SKM-1 (cell line): Measurements from ENCODE around the gene PRODH2.
A peak's percentile ranks its signal among the peaks of the same experiment; 100 is the strongest.
"Not testable (repeated sequence)": the region's sequence is repeated elsewhere in the genome, so short reads cannot be mapped to it uniquely, and the experiment has no call there.

Experiments used
- DNase-seq: peaks from one replicate; lab custom pipeline; 2025; ENCODE audit not compliant: unreplicated experiment; lab: John Stamatoyannopoulos, UW

PRODH2 gene

DNA sequence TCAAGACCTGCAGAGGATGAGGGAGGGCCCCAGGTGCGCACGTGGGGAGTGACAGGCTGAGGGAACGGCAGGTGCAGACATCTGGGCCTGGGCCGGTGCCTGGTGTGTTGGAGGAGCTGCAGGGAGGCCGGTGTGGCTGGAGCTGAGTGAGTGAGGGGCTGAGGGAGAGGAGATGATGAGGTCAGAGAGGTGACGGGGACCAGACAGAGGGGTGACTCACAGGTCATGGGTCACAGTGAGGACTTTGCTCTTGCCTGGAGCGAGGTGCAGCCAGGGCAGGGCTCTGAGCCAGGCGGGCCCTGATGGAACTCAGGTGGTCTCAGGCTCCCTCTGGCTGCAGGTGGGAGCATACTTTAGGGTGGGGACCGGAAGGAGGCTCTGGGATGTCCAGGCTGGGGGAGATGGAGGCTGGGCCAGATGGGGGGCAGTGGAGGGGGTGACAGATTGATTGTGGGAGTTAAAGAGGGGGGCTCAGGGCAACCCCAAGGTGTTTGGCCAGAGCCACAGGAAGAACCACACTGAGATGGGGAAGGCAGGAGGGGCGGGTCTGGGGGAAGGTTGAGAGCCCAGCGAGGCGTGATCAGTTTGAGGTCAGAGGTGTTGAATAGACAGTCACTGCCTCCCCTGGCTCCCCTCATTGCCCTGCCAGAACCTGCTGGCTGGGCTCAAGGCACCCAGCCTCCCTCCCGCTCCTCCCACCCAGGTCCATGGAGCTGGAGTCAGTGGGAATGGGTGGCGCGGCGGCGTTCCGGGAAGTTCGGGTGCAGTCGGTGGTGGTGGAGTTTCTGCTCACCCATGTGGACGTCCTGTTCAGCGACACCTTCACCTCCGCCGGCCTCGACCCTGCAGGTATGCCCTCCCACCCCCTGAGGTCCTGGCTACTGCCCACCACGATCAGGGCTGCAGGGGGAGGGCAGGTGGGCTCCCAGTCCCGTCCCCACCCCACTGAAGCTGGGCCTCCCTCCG, 28.9 kb downstream of the PRODH2 start:
- DNase-seq: no peak

DNA sequence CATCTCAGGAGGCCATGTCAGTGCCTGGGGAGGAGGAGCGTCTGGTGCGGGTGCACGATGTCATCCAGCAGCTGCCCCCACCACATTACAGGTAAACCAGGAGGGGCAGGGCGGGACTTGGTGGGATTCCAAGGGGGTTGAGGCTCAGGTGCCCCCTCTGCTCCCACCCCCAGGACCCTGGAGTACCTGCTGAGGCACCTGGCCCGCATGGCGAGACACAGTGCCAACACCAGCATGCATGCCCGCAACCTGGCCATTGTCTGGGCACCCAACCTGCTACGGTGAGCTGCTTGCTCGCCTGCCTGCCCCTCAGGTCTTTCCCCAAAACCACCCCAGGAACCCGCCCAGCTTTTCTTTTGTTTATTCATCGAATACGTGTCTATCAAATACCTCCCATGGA, 30.1 kb downstream of the PRODH2 start:
- DNase-seq: no peak

DNA sequence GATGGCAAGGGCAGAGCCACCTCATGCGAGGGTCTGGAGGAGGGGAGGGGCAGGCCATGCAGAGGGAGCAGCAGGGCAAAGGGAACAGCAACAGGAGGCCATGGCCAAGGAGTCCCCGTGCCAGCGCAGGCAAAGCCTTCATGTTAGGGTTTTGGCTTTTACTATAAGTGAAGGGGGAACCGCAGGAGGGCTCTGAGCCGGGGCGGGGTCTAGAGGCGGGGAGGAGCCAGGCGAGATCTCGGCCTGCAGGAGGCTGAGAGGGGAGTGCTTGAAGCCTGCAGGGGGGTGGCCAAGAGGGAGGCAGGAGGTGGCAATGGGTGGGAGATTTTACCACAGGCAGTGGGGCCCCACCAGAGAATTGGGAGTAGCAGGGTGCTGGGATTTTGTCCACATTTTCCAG, 31.0 kb downstream of the PRODH2 start:
- DNase-seq: no peak

DNA sequence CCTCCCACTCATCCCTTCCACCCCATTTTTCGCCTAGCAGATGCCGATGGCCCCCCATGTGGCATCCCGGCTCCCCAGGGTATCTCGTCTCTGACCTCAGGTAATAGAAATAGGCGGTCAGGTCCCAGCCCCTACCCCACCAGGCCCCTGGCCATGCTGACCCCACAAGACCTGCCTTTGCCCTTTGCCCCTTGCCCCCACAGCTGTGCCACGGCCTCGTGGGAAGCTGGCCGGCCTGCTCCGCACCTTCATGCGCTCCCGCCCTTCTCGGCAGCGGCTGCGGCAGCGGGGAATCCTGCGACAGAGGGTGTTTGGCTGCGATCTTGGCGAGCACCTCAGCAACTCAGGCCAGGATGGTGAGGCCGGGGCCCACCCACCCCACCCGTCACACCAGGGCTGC, 31.9 kb downstream of the PRODH2 start:
- DNase-seq: no peak

DNA sequence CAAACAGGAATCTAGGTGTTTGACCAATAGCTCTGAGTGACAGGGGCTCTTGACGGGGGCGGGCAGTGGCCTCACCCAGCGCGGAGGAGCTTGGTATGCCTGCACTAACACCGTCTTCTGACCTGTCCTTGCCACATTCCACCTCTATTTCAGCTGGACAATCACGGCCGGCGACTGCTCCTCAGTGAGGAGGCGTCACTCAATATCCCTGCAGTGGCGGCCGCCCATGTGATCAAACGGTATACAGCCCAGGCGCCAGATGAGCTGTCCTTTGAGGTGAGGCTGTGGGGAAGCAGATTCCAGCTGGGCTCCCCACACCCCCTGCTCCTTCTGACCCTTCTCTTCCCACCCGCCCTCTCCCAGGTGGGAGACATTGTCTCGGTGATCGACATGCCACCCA, 32.6 kb downstream of the PRODH2 start:
- no peak for DNase-seq

DNA sequence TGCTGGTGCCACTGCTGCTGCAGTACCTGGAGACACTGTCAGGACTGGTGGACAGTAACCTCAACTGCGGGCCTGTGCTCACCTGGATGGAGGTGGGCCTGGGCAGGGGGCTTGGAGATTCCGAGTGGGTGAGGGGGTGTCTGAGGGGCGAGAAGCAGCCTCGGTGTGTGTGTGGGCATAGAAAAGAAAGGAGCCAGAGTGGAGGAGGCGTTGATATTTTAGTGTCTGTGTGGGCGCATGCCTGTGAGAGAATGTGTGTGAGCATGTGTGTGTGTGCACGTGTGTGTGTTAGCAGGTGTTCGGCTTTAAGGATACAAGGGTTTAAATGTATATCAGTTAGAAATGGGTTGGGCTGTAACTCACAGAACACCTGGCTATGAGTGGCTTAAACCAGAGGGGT, 33.6 kb downstream of the PRODH2 start:
- DNase-seq: no peak

DNA sequence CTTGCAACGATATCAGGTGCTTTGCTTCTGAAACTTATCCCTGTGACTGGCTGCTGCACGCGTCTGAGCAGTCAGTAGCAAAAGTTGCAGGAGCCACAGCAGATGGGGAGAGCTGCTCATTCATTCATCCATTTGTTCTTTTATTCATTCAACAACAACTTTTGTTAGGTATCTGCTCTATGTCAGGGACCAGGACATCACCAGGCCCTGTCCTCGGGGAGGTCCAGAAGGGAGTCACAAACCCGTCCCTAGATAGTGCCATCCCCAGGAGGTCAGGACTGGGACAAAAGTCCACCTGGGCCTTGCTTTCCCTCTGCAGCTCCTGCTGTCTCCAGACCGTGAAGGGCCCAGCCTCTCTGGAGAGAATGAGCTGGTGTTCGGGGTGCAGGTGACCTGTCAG, 34.7 kb downstream of the PRODH2 start:
- DNase-seq: no peak

DNA sequence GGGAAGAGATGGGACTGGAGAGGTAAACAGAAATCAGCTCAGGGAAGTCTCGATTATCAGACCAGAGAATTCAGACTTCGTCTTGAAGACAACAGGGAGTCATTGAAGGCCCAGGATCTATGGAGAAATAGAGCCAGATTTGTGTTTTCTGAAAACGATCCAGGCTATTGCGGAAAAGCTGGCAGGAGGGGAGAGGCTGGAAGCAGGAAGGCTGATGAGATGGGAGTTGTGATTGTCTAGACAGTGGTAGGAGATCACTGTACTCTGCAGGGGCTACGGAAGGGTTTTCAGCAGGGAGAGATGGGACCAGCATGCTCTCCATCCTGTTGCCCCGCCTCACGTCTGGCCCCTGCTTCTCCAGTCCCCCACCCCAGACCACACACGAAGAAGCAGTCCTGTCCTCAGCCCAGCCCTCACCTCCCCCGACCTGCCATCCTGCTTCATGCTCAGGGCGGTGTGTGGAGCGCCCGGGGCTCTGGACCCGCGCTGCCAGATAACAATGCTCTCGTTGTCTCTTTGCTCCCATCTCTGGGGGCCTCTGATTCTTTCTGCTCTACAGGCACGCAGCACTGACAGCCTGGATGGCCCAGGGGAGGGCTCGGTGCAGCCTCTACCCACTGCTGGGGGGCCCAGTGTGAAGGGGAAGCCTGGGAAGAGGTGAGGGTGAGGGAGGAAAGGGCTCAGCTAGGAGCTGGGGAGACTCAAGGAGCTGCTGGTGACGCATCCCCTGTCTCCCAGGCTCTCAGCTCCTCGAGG, 35.4 kb downstream of the PRODH2 start:
- DNase-seq: no peak

DNA sequence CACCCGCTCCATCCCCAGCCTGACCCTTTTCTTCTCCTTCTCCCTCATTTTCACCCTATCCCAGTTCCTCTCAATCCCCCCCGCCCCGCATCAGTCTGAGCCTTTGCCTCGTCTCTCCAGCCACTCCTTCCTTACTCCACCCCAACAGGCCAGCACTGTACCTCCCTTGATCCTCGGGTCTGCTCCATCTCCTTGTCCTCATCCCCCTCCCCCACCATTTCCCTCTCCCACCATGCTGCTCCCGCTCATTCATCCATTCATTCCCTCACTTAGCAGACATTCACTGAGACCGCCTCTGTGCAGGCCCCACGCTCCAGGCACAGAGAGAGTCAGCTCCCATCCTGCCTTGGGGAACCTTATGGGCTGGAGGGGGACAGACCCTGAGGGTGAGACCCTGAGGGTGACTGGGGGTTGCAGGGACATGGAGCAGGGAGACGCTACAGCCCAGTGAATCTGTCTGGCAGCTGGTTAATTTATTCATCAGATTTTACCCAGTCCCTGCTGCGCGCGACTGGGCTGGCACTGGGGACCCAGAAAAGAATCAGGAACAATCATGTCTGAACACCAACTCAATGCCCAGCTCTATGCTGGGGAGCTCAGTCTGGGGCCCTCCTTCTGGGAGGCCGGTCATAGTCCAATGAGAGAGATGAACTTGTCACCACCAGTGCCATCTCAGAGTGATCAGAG, 36.4 kb downstream of the PRODH2 start:
- no peak for DNase-seq

DNA sequence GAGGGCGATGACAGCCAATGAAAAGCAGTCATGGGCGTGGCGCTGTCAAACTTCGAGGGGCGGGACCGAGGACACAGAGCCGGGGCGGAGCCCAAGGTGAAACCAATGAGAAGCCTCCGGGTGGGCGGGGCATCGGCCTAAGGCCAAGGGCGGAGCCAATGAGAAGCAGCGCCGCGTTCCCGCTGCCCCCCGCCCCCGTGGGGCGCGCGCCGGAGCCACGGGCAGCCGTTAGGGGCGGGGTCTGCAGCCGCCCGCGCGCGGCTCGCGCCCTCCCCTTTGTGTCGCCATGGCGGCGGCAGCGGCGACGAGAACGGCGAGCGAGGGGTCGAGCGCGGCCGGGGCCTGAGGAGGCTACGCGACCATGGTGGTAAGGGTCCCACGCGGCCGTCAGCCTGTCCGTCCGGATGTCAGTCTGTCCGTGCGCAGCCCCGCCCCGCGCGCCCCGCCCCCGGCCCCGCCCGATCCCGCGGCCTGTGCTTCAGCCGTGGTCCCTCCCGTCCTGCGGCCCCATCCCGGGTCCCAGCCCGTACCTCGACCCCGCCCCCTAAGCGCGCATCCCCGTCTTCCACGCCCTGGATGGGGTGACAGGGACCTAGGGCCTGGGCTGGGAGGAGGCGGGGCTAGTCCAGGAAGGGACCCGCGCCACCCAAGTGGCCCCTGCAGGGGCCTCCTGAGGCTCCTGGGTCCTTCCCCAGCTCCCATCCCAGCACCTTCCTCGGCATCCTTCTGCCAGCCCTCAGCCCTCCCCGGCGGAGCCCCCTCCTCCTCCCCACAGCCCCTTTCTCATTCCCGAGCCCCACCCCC, 37.1 kb downstream of the PRODH2 start, which contains the start of gene ARHGAP33:
TSS of gene ARHGAP33 (plus strand) at position 267 of the 804 bp plus-strand sequence. CDS start at position 362, 95 bp downstream.
- DNase-seq: peak; percentile 99

DNA sequence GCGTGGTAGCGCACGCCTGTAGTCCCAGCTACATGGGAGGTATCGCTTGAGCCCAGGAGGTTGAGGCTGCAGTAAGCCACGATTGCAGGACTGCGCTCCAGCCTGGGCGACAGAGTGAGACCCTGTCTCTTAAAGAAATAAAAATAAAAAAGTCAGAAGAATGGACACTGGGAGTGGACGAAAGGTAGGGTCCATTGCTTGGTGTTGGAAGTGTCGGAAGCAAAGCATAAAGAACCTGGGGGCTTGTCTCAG, 37.7 kb downstream of the PRODH2 start:
- no peak for DNase-seq

DNA sequence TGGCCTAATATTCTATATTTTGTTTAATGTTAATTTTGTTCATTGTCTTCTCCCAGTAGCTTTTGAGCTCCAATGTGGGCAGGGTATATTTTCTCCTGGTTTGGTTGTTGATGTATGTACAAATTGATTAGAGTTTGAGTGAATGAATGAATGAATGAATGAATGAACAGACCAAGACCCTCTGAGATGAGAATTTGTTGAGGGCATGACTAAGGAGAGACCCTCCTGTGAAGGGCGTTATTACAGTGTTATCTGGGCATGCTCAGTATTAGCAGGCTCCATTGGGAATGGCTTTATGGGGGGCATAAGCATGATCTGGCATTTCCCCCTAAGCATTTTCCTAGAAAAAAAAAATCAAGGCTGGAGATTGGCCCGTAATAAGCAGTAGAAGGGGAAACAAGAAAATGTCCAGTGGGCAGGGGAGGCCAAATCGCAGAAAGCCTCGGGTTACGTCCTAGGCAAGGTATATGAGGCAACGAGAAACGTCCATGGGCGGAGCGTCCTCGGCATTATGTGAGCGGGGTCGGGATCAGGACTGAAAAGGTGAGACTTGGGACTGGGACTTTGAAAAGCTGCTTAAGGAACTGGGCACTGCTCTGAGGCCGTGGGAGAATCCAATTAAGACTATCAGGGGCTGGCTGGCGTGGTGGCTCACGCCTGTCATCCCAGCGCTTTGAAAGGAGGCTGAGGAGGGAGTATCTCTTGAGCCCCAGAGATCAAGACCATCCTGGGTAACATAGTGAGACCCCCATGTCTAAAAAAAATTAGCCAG, 38.2 kb downstream of the PRODH2 start:
- no peak for DNase-seq

DNA sequence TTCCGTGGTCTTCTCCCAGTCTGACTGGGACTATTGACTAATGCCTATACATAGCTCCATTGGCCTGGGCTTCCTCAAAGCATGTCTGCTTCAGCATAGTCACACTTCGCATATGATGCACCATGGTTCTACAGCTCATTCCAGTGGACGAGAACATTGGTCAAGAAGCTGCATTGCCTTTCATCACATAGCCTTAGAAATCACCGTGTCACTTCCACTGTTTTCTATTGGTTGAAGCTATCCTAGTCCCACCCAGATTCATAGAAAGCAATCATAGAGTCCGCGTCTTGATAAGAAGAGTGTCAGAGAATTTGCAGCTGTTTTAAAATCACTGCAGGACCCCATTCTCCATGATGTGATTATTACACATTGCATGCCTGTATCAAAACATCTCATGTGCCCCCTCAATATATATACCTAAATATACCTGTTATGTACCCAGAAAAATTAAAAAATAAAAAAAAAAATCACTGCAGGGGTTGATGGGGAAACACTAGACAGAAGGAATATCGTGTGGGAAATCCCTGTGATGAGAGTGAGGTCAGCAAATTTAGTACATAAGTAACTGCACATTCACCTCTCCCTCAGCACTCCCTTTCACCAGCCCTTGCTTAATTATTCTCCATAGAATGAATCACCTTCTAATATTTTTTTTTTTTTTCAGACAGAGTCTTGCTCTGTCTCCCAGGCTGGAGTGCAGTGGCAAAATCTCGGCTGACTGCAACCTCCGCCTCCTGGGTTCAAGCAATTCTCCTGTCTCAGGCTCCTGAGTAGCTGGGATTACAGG, 39.4 kb downstream of the PRODH2 start:
- no peak for DNase-seq

DNA sequence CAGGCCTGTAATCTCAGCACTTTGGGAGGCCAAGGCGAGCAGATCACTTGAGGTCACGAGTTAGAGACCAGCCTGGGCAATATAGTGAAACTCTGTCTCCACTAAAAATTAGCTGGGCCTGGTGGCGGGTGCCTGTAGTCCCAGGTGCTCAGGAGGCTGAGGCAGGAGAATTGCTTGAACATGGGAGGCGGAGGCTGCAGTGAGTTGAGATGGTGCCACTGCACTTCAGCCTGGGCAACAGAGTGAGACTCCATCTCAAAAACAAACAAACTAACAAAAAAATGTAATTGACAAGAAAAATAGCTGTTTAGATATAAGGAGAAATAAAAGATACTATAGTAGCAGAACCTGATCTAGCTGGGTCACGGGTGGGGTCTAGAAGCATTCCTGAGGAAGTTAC, 40.3 kb downstream of the PRODH2 start:
- not testable (repeated sequence) for DNase-seq

DNA sequence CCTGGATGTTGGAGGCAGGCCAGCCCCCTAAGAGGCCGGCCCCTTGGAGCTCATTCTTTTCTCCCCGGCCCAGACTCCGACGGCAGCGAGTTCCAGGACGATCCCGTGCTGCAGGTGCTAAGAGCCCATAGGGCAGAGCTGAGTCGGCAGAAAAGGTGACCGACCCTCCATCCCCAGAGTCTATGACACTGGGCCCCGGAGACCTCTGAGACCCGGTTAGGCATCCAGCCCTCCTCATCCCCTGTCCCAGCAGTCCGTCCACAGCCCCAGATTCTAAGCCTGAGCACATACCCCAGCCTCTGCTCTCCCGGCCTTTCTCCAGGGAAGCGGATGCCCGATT, 44.6 kb downstream of the PRODH2 start:
- DNase-seq: no peak

DNA sequence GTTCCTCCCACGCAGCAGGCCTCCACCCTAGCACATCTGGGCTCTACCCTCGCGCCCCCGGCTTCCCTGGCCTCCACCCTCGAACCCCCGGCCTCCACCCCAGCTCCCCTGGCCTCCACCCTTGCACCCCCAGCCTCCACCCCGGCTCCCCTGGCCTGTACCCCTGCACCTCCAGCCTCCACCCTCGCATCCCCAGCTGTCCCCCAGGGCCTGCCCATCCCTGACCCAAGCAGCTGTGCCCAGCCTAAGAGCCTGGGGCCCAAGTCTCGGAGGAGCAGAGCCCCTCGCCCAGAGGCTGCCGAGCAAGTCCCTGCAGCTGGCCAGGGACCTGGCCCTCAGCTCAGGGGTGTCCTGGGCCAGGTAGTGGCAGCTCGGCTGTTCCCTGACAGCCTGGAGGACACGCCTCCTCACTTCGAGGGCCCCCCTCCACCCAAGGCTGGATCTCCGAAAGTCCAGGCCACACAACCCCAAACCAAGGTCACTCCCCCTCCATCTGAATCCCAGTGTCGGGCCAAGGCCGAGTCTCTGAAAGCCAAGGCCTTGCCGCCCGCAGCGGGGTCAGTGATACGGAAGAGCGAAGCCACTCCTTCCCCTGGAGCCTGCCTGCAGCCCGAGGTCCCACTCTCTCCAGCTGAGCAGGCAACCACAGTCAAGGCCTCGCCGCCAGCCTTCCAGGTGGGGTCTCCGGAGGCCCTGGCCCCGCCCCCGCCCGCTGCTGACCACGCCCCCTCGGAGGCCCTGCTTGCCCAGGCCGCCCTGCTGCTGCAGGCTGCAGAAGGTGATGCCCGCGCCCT, 45.2 kb downstream of the PRODH2 start:
- DNase-seq: no peak

DNA sequence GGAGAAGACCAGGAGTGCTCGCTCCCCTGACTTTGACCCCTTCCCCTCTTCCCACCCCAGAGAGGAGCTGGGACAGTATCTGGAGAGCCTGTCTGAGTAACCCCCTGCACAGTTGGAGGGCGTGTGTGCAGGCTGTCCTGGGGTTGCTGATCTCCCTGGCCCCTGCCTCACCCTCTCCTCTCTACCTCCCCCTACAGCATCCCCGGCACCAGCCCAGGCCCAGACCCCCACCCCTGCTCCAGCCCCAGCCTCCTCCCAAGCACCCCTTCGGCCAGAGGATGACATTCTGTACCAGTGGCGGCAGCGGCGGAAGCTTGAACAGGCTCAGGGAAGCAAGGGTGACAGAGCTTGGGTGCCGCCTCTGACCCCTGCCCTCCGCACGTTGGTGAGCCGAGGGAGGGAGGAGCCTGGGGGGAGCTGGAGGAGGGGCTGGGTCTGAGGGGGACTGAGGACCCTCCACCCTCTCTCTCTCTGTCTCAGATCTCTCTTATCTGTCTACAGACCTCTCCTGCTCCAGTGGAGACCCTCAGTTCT, 46.0 kb downstream of the PRODH2 start:
- no peak for DNase-seq
